NT2/D1 (cell line): Measurements from ENCODE around the gene RELCH.

ENCODE experiments used
- DNase-seq: peaks from one replicate; pipeline ENCODE4 v3.0.0-alpha.2; 2011; ENCODE audit warnings: low read depth, low spot score
- H3K27me3 ChIP-seq: 2 replicates; pipeline ENCODE4 v1.6.0; 2011; ENCODE audit warnings: mild to moderate bottlenecking; ENCODE audit not compliant: insufficient read length, insufficient read depth
- H3K36me3 ChIP-seq: 2 replicates; pipeline ENCODE4 v1.6.1; 2011; ENCODE audit warnings: mild to moderate bottlenecking, low read length, mixed read lengths; ENCODE audit not compliant: insufficient read depth, insufficient read length
- H3K4me1 ChIP-seq: 2 replicates; pipeline ENCODE4 v1.5.1; 2011; ENCODE audit not compliant: insufficient read depth, insufficient read length
- H3K4me3 ChIP-seq: 2 replicates; pipeline ENCODE4 v1.5.1; 2011; ENCODE audit warnings: low read depth; ENCODE audit not compliant: insufficient read length
- H3K9ac ChIP-seq: 2 replicates; pipeline ENCODE4 v1.6.0; 2011; ENCODE audit warnings: low read depth; ENCODE audit not compliant: insufficient read length
- H3K9me3 ChIP-seq: 2 replicates; pipeline ENCODE4 v1.5.1; 2011; ENCODE audit warnings: mild to moderate bottlenecking, low read length; ENCODE audit not compliant: insufficient read depth
- SUZ12 ChIP-seq: IDR thresholded peaks from 2 replicates; pipeline ENCODE4 v1.6.1; 2011; ENCODE audit not compliant: insufficient read length, insufficient read depth; ENCODE audit errors: extremely low read depth
- YY1 ChIP-seq: IDR thresholded peaks from 2 replicates; pipeline ENCODE4 v1.6.1; 2011; ENCODE audit not compliant: insufficient read length, insufficient read depth
- ZNF274 ChIP-seq: IDR thresholded peaks from 2 replicates; pipeline ENCODE4 v1.6.1; 2011; ENCODE audit warnings: mild to moderate bottlenecking, low read depth, low read length

Gene RELCH

GRCh38 chr18:62331581-62332356, 144.7 kb downstream of the RELCH start:
- DNase-seq = no peak
- Histone ChIP-seq H3K4me3 (no peak overlapping the region), H3K9ac (no peak overlapping the region), H3K36me3 (no peaks in the 10 kb centered on the region), H3K27me3 (peaks cover 14% of the 10 kb centered on the region), H3K4me1 (peaks cover 7% of the 10 kb centered on the region), H3K9me3 (no peaks in the 10 kb centered on the region)
- TF ChIP-seq YY1 (no peak), ZNF274 (no peak), SUZ12 (no peak)

GRCh38 chr18:62332431-62332830, 145.4 kb downstream of the RELCH start:
- DNase-seq = no peak
- TF ChIP-seq SUZ12 (no peak), YY1 (no peak), ZNF274 (no peak)
- Histone ChIP-seq H3K4me1 (peaks cover 7% of the 10 kb centered on the region), H3K9me3 (no peaks in the 10 kb centered on the region), H3K36me3 (no peaks in the 10 kb centered on the region), H3K4me3 (no peak overlapping the region), H3K27me3 (peaks cover 8% of the 10 kb centered on the region), H3K9ac (no peak overlapping the region)

GRCh38 chr18:62332964-62333695, 146.1 kb downstream of the RELCH start:
- no peak for TF ChIP-seq YY1
- TF ChIP-seq ZNF274 = no peak
- TF ChIP-seq SUZ12 = no peak
- no peak for DNase-seq
- Histone ChIP-seq H3K9me3 (no peaks in the 10 kb centered on the region), H3K4me1 (peaks cover 7% of the 10 kb centered on the region), H3K4me3 (no peak overlapping the region), H3K9ac (no peak overlapping the region), H3K36me3 (no peaks in the 10 kb centered on the region), H3K27me3 (peaks cover under 1% of the 10 kb centered on the region)

GRCh38 chr18:62334120-62334519, 147.1 kb downstream of the RELCH start:
- Histone ChIP-seq H3K27me3 (no peaks in the 10 kb centered on the region), H3K9ac (no peak overlapping the region), H3K4me3 (no peak overlapping the region), H3K4me1 (peaks cover 8% of the 10 kb centered on the region), H3K9me3 (no peaks in the 10 kb centered on the region), H3K36me3 (no peaks in the 10 kb centered on the region)
- DNase-seq = no peak
- TF ChIP-seq SUZ12 = no peak
- TF ChIP-seq ZNF274 = no peak
- TF ChIP-seq YY1 = no peak

GRCh38 chr18:62335494-62335893, 148.4 kb downstream of the RELCH start:
- H3K36me3 ChIP-seq = no peaks in the 10 kb centered on the region
- no peaks in the 10 kb centered on the region for H3K9me3 ChIP-seq
- no peaks in the 10 kb centered on the region for H3K27me3 ChIP-seq
- no peak for TF ChIP-seq SUZ12
- TF ChIP-seq YY1 = no peak
- no peak for TF ChIP-seq ZNF274
- H3K4me3 ChIP-seq = no peak overlapping the region
- H3K4me1 ChIP-seq = peaks cover 4% of the 10 kb centered on the region
- no peak overlapping the region for H3K9ac ChIP-seq
- DNase-seq = no peak

- no peak for DNase-seq
- no peaks in the 10 kb centered on the region for H3K9me3 ChIP-seq
- no peak overlapping the region for H3K9ac ChIP-seq
- H3K36me3 ChIP-seq = no peaks in the 10 kb centered on the region
- H3K4me3 ChIP-seq = no peak overlapping the region
- no peaks in the 10 kb centered on the region for H3K27me3 ChIP-seq
- no peak for TF ChIP-seq YY1
- no peak for TF ChIP-seq ZNF274
- no peak for TF ChIP-seq SUZ12
- peaks cover 4% of the 10 kb centered on the region for H3K4me1 ChIP-seq
These were observed 149.6 kb downstream of the RELCH start for GRCh38 chr18:62336618-62337017.

- H3K27me3 ChIP-seq = no peaks in the 10 kb centered on the region
- H3K4me3 ChIP-seq = no peak overlapping the region
- peaks cover 4% of the 10 kb centered on the region for H3K4me1 ChIP-seq
- no peak for DNase-seq
- no peaks in the 10 kb centered on the region for H3K9me3 ChIP-seq
- TF ChIP-seq SUZ12 = no peak
- TF ChIP-seq ZNF274 = no peak
- no peak for TF ChIP-seq YY1
- no peaks in the 10 kb centered on the region for H3K36me3 ChIP-seq
- H3K9ac ChIP-seq = no peak overlapping the region
These were observed 150.3 kb downstream of the RELCH start for GRCh38 chr18:62337336-62337735.
